Activated CD4-positive, CD25-positive, alpha-beta regulatory T cell treated with anti-CD3 and anti-CD28 coated beads, Interleukin-2, amount 50 U/mL, for 24 hours (primary cell): ENCODE measurements around the gene MPV17L.
"Not testable (repeated sequence)": the region's sequence is repeated elsewhere in the genome, so short reads cannot be mapped to it uniquely, and the experiment has no call there.

Experiments used
- ATAC-seq, 2 donors: fragments of 150-1000 bp; cut with Tn5 transposase; one replicate each; pipeline ENCODE4 v1.10.0; 2021; ENCODE audit warnings: mild to moderate bottlenecking in 1 of 2, moderate library complexity in 1 of 2

The MPV17L gene

GRCh38 chr16:15395631-15396508 is at the start of gene MPV17L:
Gene MPV17L, plus strand, starts transcription at chr16:15395754. Its CDS starts 144 bp downstream, at chr16:15395898.
- not testable (repeated sequence) for ATAC-seq

GRCh38 chr16:15348721-15349120 is 46.8 kb upstream of the MPV17L start:
- ATAC-seq = not testable (repeated sequence)

GRCh38 chr16:15351251-15351650 is 44.3 kb upstream of the MPV17L start:
- ATAC-seq = not testable (repeated sequence)

GRCh38 chr16:15351745-15352144 is 43.8 kb upstream of the MPV17L start:
- ATAC-seq = peak in 1 of 2 donors; percentile 17

GRCh38 chr16:15352852-15353251 is 42.7 kb upstream of the MPV17L start:
- ATAC-seq = not testable (repeated sequence)

GRCh38 chr16:15354846-15355245 is 40.7 kb upstream of the MPV17L start:
- not testable (repeated sequence) for ATAC-seq

- not testable (repeated sequence) for ATAC-seq
These were observed 38.1 kb upstream of the MPV17L start for GRCh38 chr16:15357495-15357894.

GRCh38 chr16:15378194-15378593 is 17.4 kb upstream of the MPV17L start, which contains the start of gene NPIPA5:
Gene NPIPA5, minus strand, starts transcription at chr16:15378294. Its CDS starts 0 bp downstream, at chr16:15378294.
- ATAC-seq = not testable (repeated sequence)

GRCh38 chr16:15382810-15383209 is 12.7 kb upstream of the MPV17L start:
- not testable (repeated sequence) for ATAC-seq

- not testable (repeated sequence) for ATAC-seq
These were observed 7.5 kb upstream of the MPV17L start for GRCh38 chr16:15388060-15388459.

- not testable (repeated sequence) for ATAC-seq
These were observed 5.6 kb upstream of the MPV17L start for GRCh38 chr16:15389916-15390315.

GRCh38 chr16:15393025-15393424 is 2.5 kb upstream of the MPV17L start:
- ATAC-seq = not testable (repeated sequence)

GRCh38 chr16:15396509-15396829 is 915 bp downstream of the MPV17L start:
- not testable (repeated sequence) for ATAC-seq

GRCh38 chr16:15396948-15397594 is 1.5 kb downstream of the MPV17L start:
- no peak for ATAC-seq

- no peak for ATAC-seq
These were observed 3.2 kb downstream of the MPV17L start for GRCh38 chr16:15398618-15399316.

- ATAC-seq = no peak
These were observed 3.8 kb downstream of the MPV17L start for GRCh38 chr16:15399317-15399716.

GRCh38 chr16:15400314-15400713 is 4.8 kb downstream of the MPV17L start:
- ATAC-seq = not testable (repeated sequence)

GRCh38 chr16:15401972-15402371 is 6.4 kb downstream of the MPV17L start:
- no peak for ATAC-seq

- ATAC-seq = no peak
These were observed 7.9 kb downstream of the MPV17L start for GRCh38 chr16:15403392-15403995.

GRCh38 chr16:15404091-15404490 is 8.5 kb downstream of the MPV17L start:
- ATAC-seq = not testable (repeated sequence)

GRCh38 chr16:15404792-15405191 is 9.2 kb downstream of the MPV17L start:
- ATAC-seq = no peak

- not testable (repeated sequence) for ATAC-seq
These were observed 12.2 kb downstream of the MPV17L start for GRCh38 chr16:15407756-15408155.

GRCh38 chr16:15409476-15409875 is 13.9 kb downstream of the MPV17L start:
- not testable (repeated sequence) for ATAC-seq
